Type B pancreatic cell (in vitro differentiated cells): ENCODE data around the gene KCNK16. TPM values are rescaled to one million over a fixed set of nuclear protein-coding genes. Genes with fewer than 3 reads are reported as not detected.

ENCODE experiments used
- DNase-seq: peaks from one replicate; pipeline ENCODE4 v3.0.0; 2021; ENCODE audit warnings: mixed read lengths; ENCODE audit not compliant: unreplicated experiment; ENCODE audit errors: extremely low spot score
- H3K27ac Mint-ChIP-seq: 2 replicates; pipeline ENCODE4 v1.8.0; 2021; ENCODE audit warnings: mild to moderate bottlenecking, mixed read lengths
- H3K27me3 Mint-ChIP-seq: 2 replicates; pipeline ENCODE4 v1.8.0; 2021; ENCODE audit warnings: mixed read lengths
- H3K36me3 Mint-ChIP-seq: 2 replicates; pipeline ENCODE4 v1.8.0; 2021; ENCODE audit warnings: mixed read lengths
- H3K4me1 Mint-ChIP-seq: one replicate; pipeline ENCODE4 v1.8.0; 2021; ENCODE audit warnings: mixed read lengths; ENCODE audit not compliant: unreplicated experiment
- H3K4me3 Mint-ChIP-seq: 2 replicates; pipeline ENCODE4 v1.8.0; 2021; ENCODE audit warnings: mild to moderate bottlenecking, mixed read lengths
- H3K9me3 Mint-ChIP-seq: 2 replicates; pipeline ENCODE4 v1.8.0; 2021; ENCODE audit warnings: mixed read lengths
- total RNA-seq: library from RNA; stranded (reverse); gene quantifications from 2 replicates; pipeline ENCODE4 v1.2.1, GENCODE V29; 2021; ENCODE audit warnings: low replicate concordance
- TF ChIP-seq, protein P1 (sequence below): fragments of 200-600 bp; sonication (generic); conservative IDR thresholded peaks from 2 replicates; pipeline ENCODE4 v1.5.0; 2021; ENCODE audit warnings: antibody characterized with exemption, mild to moderate bottlenecking

Gene KCNK16
- total RNA-seq, 1 donor from 2014 or later, result 22.6 TPM

DNA sequence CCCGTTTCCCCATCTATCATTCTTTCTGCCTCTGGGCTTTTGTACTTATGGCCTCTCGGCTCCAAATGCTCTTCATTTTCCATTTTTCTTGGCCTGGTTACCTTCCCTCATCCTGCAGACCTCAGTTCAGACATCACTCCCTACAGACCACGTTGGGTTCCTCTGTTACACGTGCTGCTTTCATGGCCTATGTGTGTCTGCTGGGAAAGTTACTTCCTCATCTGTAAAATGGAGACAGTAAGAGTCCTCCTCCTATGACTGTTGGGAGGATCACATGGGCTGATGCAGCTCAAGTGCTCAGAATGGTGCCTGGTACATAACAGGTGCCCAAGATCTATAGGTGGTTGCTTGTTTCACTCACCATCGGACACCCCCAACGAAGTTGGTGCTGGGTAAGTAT lies 21.8 kb downstream of the KCNK16 start:
- Mint-ChIP-seq H3K4me1 (peaks cover 6% of the 10 kb centered on the region), H3K9me3 (no peaks in the 10 kb centered on the region), H3K4me3 (no peak overlapping the region), H3K36me3 (no peaks in the 10 kb centered on the region), H3K27ac (no peak overlapping the region), H3K27me3 (peaks cover 8% of the 10 kb centered on the region)
- TF ChIP-seq, protein P1, sequence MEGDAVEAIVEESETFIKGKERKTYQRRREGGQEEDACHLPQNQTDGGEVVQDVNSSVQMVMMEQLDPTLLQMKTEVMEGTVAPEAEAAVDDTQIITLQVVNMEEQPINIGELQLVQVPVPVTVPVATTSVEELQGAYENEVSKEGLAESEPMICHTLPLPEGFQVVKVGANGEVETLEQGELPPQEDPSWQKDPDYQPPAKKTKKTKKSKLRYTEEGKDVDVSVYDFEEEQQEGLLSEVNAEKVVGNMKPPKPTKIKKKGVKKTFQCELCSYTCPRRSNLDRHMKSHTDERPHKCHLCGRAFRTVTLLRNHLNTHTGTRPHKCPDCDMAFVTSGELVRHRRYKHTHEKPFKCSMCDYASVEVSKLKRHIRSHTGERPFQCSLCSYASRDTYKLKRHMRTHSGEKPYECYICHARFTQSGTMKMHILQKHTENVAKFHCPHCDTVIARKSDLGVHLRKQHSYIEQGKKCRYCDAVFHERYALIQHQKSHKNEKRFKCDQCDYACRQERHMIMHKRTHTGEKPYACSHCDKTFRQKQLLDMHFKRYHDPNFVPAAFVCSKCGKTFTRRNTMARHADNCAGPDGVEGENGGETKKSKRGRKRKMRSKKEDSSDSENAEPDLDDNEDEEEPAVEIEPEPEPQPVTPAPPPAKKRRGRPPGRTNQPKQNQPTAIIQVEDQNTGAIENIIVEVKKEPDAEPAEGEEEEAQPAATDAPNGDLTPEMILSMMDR, result no peak
- DNase-seq, result no peak

DNA sequence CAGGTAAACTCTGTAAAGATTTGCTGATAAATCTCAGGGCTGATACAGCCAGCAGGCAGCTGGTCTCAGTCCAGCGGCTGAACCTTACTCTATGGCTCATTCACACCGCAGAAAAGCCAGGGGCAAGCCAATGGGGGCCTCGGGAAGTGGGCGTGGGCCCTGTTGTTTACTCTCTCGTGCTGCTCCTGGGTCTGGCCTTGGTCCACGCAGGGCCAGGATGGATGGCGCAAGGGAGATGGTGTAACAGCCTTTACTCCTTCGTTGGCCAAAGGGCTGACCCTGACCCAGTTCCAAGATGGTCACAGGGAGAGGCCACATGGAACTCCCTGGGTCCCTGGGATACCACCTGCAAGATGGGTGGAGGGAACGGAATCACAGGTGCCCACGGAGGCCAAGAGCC lies 24.4 kb downstream of the KCNK16 start:
- peaks cover 14% of the 10 kb centered on the region for H3K4me1 Mint-ChIP-seq
- H3K27me3 Mint-ChIP-seq, result peaks cover 8% of the 10 kb centered on the region
- no peaks in the 10 kb centered on the region for H3K36me3 Mint-ChIP-seq
- H3K4me3 Mint-ChIP-seq, result no peak overlapping the region
- no peak for DNase-seq
- no peaks in the 10 kb centered on the region for H3K9me3 Mint-ChIP-seq
- TF ChIP-seq, protein P1, result no peak
- no peak overlapping the region for H3K27ac Mint-ChIP-seq

DNA sequence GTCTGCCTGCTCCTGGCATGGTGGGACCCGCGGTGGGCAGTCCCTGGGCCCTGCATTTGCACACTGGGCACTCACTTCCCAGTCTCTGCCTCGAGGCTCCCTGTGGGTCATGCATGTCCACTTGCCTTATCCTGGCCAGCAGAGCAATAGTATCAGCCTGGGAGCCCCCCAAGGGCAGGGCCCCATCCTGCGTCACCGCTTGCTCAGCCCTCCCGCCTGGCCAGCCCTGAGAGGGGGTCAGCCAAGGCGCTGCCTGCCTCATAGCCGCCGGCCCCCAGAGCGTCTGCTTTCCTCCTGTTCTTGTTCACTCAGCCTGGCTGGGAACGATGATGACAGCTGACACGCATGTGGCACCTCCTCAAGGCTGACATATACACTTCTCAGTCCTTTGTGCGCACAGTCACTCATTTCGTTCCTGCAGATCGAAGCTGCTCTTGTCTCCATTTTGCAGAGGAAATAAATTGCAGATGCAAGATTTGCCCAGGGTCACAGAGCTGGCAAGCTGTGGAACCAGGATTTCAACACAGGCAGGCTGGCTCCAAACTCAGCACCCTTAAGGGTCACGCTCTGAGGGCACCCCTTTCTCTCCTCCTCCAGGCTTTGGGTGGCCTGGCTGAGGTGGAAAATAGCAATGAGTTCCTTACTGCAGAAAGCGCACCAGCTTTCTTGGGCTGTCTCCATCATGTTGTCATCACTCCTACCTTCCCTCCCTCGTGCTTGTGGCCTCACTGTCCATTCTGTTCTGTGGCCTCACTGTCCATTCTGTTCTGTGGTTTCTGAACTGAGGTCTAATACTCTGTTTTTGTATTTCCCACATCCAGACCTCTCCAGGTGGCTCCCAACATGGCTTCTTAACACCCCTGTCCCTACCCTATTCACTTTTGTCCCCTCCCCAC lies 25.5 kb downstream of the KCNK16 start:
- H3K36me3 Mint-ChIP-seq, result no peaks in the 10 kb centered on the region
- no peak for DNase-seq
- H3K27me3 Mint-ChIP-seq, result peaks cover 16% of the 10 kb centered on the region
- H3K27ac Mint-ChIP-seq, result no peak overlapping the region
- TF ChIP-seq, protein P1, result no peak
- no peak overlapping the region for H3K4me3 Mint-ChIP-seq
- peaks cover 14% of the 10 kb centered on the region for H3K4me1 Mint-ChIP-seq
- H3K9me3 Mint-ChIP-seq, result no peaks in the 10 kb centered on the region

DNA sequence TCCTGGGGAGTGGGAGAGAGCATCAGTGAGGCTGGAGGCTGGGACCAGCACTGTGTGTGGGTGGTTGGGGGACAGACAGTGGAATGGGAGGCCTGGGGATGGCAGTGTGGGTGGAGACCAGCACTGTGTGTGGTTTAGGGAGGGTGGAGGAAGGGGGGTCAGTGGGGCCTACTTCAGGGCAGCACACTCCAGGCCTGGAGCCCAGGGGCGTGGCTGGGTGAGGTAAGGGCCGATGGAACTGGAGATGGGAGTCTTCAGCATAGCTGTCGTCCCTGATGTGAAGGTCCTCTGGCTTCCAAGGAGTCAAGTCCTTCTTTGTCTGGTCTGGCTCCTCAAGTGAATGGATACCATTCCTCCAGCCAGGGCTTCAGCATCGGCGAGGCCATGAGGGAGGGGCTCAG lies 26.9 kb downstream of the KCNK16 start:
- no peak overlapping the region for H3K4me3 Mint-ChIP-seq
- no peak for DNase-seq
- no peaks in the 10 kb centered on the region for H3K36me3 Mint-ChIP-seq
- no peaks in the 10 kb centered on the region for H3K9me3 Mint-ChIP-seq
- peaks cover 14% of the 10 kb centered on the region for H3K4me1 Mint-ChIP-seq
- peaks cover 19% of the 10 kb centered on the region for H3K27me3 Mint-ChIP-seq
- TF ChIP-seq, protein P1, result no peak
- no peak overlapping the region for H3K27ac Mint-ChIP-seq

DNA sequence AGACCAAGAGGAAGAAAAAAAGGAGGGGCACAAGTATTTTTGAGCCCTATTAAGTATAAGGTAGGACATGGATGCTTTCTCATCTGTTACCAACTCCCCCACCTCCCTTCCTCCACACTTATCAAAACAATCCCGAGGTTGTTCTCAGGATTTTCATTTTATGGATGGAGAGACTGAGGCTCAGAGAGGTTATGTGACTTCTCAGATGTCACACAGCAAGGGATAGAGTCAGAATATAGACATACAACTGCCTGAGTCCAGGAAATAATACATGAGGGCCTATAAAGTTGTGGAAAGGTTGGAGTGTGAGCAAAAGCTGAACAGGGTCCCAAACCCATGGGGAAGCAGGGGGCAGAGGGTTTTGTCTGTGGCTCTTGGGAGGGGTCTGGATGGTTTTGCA lies 27.6 kb downstream of the KCNK16 start:
- no peak overlapping the region for H3K4me3 Mint-ChIP-seq
- no peaks in the 10 kb centered on the region for H3K9me3 Mint-ChIP-seq
- no peak for DNase-seq
- H3K4me1 Mint-ChIP-seq, result peaks cover 14% of the 10 kb centered on the region
- no peak overlapping the region for H3K27ac Mint-ChIP-seq
- H3K36me3 Mint-ChIP-seq, result no peaks in the 10 kb centered on the region
- TF ChIP-seq, protein P1, result no peak
- H3K27me3 Mint-ChIP-seq, result peaks cover 17% of the 10 kb centered on the region
